ENCODE measurements around the gene ZNF468. TPM values are rescaled to one million over a fixed set of nuclear protein-coding genes. Genes with fewer than 3 reads are reported as not detected.
A peak's percentile ranks its signal among the peaks of the same experiment; 100 is the strongest.
"Not testable (repeated sequence)": the region's sequence is repeated elsewhere in the genome, so short reads cannot be mapped to it uniquely, and the experiment has no call there.

Gene ZNF468
- 25.4 and 29.8 TPM in 2 replicates for total RNA-seq (2014; rRNA removed; shearing (Covaris generic))

- not testable (repeated sequence) for H3K4me1 ChIP-seq; H3K9me3 ChIP-seq (replicated peaks); H3K36me3 ChIP-seq; H3K27me3 ChIP-seq
- H3K27ac ChIP-seq = peak within 1 kb of the TSS; percentile 68
- DNase-seq = peak; percentile 76 to 78
- H3K4me3 ChIP-seq = peak within 1 kb of the TSS; percentile 96
Observed at GRCh38 chr19:52857378-52858191, at the start of gene ZNF468. ZNF468 (minus strand) TSS chr19:52857619; CDS start chr19:52854272, 3,347 bp downstream.

GRCh38 chr19:52904052-52904780, 46.8 kb upstream of the ZNF468 start:
- peaks cover 21% of the 10 kb centered on the region for H3K36me3 ChIP-seq
- not testable (repeated sequence) for H3K9me3 ChIP-seq (replicated peaks); H3K27ac ChIP-seq; H3K27me3 ChIP-seq; H3K4me3 ChIP-seq; DNase-seq; H3K4me1 ChIP-seq

- no peak overlapping the region for H3K4me3 ChIP-seq
- peaks cover 1% of the 10 kb centered on the region; the same call in 1 of the 2 replicates for H3K9me3 ChIP-seq (replicated peaks)
- H3K36me3 ChIP-seq = peaks cover 9% of the 10 kb centered on the region
- no peak overlapping the region for H3K27ac ChIP-seq
- H3K27me3 ChIP-seq = no peaks in the 10 kb centered on the region
- H3K4me1 ChIP-seq = no peaks in the 10 kb centered on the region
- no peak for DNase-seq
Observed at GRCh38 chr19:52901842-52902241, 44.4 kb upstream of the ZNF468 start.

- H3K27me3 ChIP-seq; H3K4me1 ChIP-seq; DNase-seq; H3K4me3 ChIP-seq; H3K9me3 ChIP-seq (replicated peaks); H3K27ac ChIP-seq: not testable (repeated sequence)
- H3K36me3 ChIP-seq = peaks cover 15% of the 10 kb centered on the region
Observed at GRCh38 chr19:52898596-52898995, 41.2 kb upstream of the ZNF468 start.

- no peaks in the 10 kb centered on the region for H3K27me3 ChIP-seq
- DNase-seq = no peak
- H3K27ac ChIP-seq = no peak overlapping the region
Observed at GRCh38 chr19:52898101-52898500, 40.7 kb upstream of the ZNF468 start.

GRCh38 chr19:52897138-52897935, 39.9 kb upstream of the ZNF468 start, which contains the start of gene ZNF320:
ZNF320 (minus strand) TSS chr19:52897635; CDS start chr19:52890255, 7,380 bp downstream.
- H3K4me3 ChIP-seq = peak within 1 kb of the TSS; percentile 72
- H3K4me1 ChIP-seq = no peaks in the 10 kb centered on the region
- H3K27me3 ChIP-seq = no peaks in the 10 kb centered on the region
- H3K36me3 ChIP-seq = peaks cover 22% of the 10 kb centered on the region
- peak; percentile 94 to 95 for DNase-seq
- peak within 1 kb of the TSS; percentile 63 for H3K27ac ChIP-seq
- no peaks in the 10 kb centered on the region for H3K9me3 ChIP-seq (replicated peaks)

More at GRCh38 chr19:52898101-52898500, 40.7 kb upstream of the ZNF468 start:
- no peaks in the 10 kb centered on the region for H3K4me1 ChIP-seq
- peak overlapping the region; percentile 72 for H3K4me3 ChIP-seq
- peaks cover 20% of the 10 kb centered on the region for H3K36me3 ChIP-seq
- H3K9me3 ChIP-seq (replicated peaks) = no peaks in the 10 kb centered on the region

- Histone ChIP-seq H3K36me3 (peaks cover 26% of the 10 kb centered on the region), H3K4me3 (peak overlapping the region; percentile 72), H3K4me1 (no peaks in the 10 kb centered on the region), H3K27ac (peak overlapping the region; percentile 63), H3K9me3 (replicated peaks) (no peaks in the 10 kb centered on the region), H3K27me3 (no peaks in the 10 kb centered on the region)
- peak; percentile 38 to 51 for DNase-seq
Observed at GRCh38 chr19:52896431-52897137, 39.2 kb upstream of the ZNF468 start.

- no peaks in the 10 kb centered on the region for H3K9me3 ChIP-seq (replicated peaks)
- H3K36me3 ChIP-seq = peaks cover 60% of the 10 kb centered on the region
- no peaks in the 10 kb centered on the region for H3K27me3 ChIP-seq
- no peaks in the 10 kb centered on the region for H3K4me1 ChIP-seq
- no peak overlapping the region for H3K27ac ChIP-seq
- no peak for DNase-seq
- H3K4me3 ChIP-seq = no peak overlapping the region
Observed at GRCh38 chr19:52891336-52891735, 33.9 kb upstream of the ZNF468 start.

- H3K27ac ChIP-seq = no peak overlapping the region
- H3K4me1 ChIP-seq = no peaks in the 10 kb centered on the region
- H3K27me3 ChIP-seq = no peaks in the 10 kb centered on the region
- no peaks in the 10 kb centered on the region for H3K9me3 ChIP-seq (replicated peaks)
- H3K36me3 ChIP-seq = peaks cover 71% of the 10 kb centered on the region
- H3K4me3 ChIP-seq = no peak overlapping the region
- DNase-seq = no peak
Observed at GRCh38 chr19:52889931-52890330, 32.5 kb upstream of the ZNF468 start.

- Histone ChIP-seq H3K9me3 (replicated peaks) (peaks cover 3% of the 10 kb centered on the region; the same call in 1 of the 2 replicates), H3K4me1 (no peaks in the 10 kb centered on the region), H3K36me3 (peaks cover 73% of the 10 kb centered on the region), H3K27me3 (no peaks in the 10 kb centered on the region), H3K4me3 (no peak overlapping the region), H3K27ac (no peak overlapping the region)
- no peak for DNase-seq
Observed at GRCh38 chr19:52889076-52889475, 31.7 kb upstream of the ZNF468 start.

GRCh38 chr19:52880895-52881389, 23.5 kb upstream of the ZNF468 start:
- H3K9me3 ChIP-seq (replicated peaks) = peaks cover 29% of the 10 kb centered on the region
- DNase-seq = no peak
- H3K36me3 ChIP-seq = peaks cover 79% of the 10 kb centered on the region
- H3K4me1 ChIP-seq = no peaks in the 10 kb centered on the region
- H3K27me3 ChIP-seq = no peaks in the 10 kb centered on the region
- no peak overlapping the region for H3K4me3 ChIP-seq
- H3K27ac ChIP-seq = no peak overlapping the region

- H3K36me3 ChIP-seq; DNase-seq; H3K4me3 ChIP-seq; H3K27ac ChIP-seq; H3K27me3 ChIP-seq; H3K9me3 ChIP-seq (replicated peaks); H3K4me1 ChIP-seq: not testable (repeated sequence)
Observed at GRCh38 chr19:52872996-52873395, 15.6 kb upstream of the ZNF468 start.

- no peaks in the 10 kb centered on the region for H3K36me3 ChIP-seq
- H3K4me3 ChIP-seq = no peak overlapping the region
- no peak overlapping the region for H3K27ac ChIP-seq
- no peak for DNase-seq
- no peaks in the 10 kb centered on the region for H3K4me1 ChIP-seq
- H3K27me3 ChIP-seq = no peaks in the 10 kb centered on the region
- H3K9me3 ChIP-seq (replicated peaks) = no peaks in the 10 kb centered on the region
Observed at GRCh38 chr19:52871466-52871865, 14.0 kb upstream of the ZNF468 start.

GRCh38 chr19:52868031-52868430, 10.6 kb upstream of the ZNF468 start:
- not testable (repeated sequence) for H3K9me3 ChIP-seq (replicated peaks); H3K36me3 ChIP-seq; H3K4me3 ChIP-seq; DNase-seq; H3K27ac ChIP-seq; H3K27me3 ChIP-seq; H3K4me1 ChIP-seq
